ENCODE data around the gene NOSIP. TPM values are rescaled to one million over a fixed set of nuclear protein-coding genes. Genes with fewer than 3 reads are reported as not detected.
A peak's percentile ranks its signal among the peaks of the same experiment; 100 is the strongest.

The NOSIP gene
- polyA plus RNA-seq, 4 donors: 51.8 to 181 (median 134) TPM

- DNase-seq (peak in 1 of 2 donors; percentile 19), FAIRE-seq (no peak)
- WGBS, 3 donors: 69 to 83% (median 76%) methylated on average over 7 to 8 of the region's 8 CpGs
These were observed 4.7 kb upstream of the NOSIP start for GRCh38 chr19:49585023-49585422.

GRCh38 chr19:49583239-49583638 is 2.9 kb upstream of the NOSIP start:
- H3K27me3 ChIP-seq (ENCODE audit: control insufficient read depth in 3 of 3, insufficient read depth in 3 of 3, low read length in 3 of 3): no peaks in the 10 kb centered on the region
- H3K27ac ChIP-seq (ENCODE audit: low read depth in 1 of 3, low read length in 2 of 3): no peak overlapping the region
- peaks cover 0 to 14% (median 6%) of the 10 kb centered on the region in 3 donors for H3K4me1 ChIP-seq (ENCODE audit: control insufficient read depth in 3 of 3, insufficient read depth in 2 of 3, low read depth in 1 of 3, low read length in 2 of 3)
- FAIRE-seq: no peak
- WGBS, 3 donors: 60 to 79% (median 61%) methylated on average over 2 of the region's 2 CpGs
- H3K36me3 ChIP-seq (ENCODE audit: control insufficient read depth in 3 of 3, insufficient read depth in 2 of 3, low read depth in 1 of 3, low read length in 3 of 3): peaks cover 0 to 19% (median 0%) of the 10 kb centered on the region in 3 donors
- no peak overlapping the region for H3K4me3 ChIP-seq (ENCODE audit: low read depth in 1 of 3, low read length in 3 of 3)
- no peaks in the 10 kb centered on the region for H3K9me3 ChIP-seq (ENCODE audit: control insufficient read depth in 2 of 2, insufficient read depth in 1 of 2, low read depth in 1 of 2, low read length in 1 of 2)
- no peak for DNase-seq

More at GRCh38 chr19:49585023-49585422, 4.7 kb upstream of the NOSIP start:
- no peak overlapping the region for H3K27ac ChIP-seq (ENCODE audit: low read depth in 1 of 3, low read length in 2 of 3)
- no peaks in the 10 kb centered on the region for H3K27me3 ChIP-seq (ENCODE audit: control insufficient read depth in 3 of 3, insufficient read depth in 3 of 3, low read length in 3 of 3)
- H3K36me3 ChIP-seq (ENCODE audit: control insufficient read depth in 3 of 3, insufficient read depth in 2 of 3, low read depth in 1 of 3, low read length in 3 of 3): peaks cover 0 to 19% (median 0%) of the 10 kb centered on the region in 3 donors
- peaks cover 0 to 9% (median 0%) of the 10 kb centered on the region in 3 donors for H3K4me1 ChIP-seq (ENCODE audit: control insufficient read depth in 3 of 3, insufficient read depth in 2 of 3, low read depth in 1 of 3, low read length in 2 of 3)
- H3K9me3 ChIP-seq (ENCODE audit: control insufficient read depth in 2 of 2, insufficient read depth in 1 of 2, low read depth in 1 of 2, low read length in 1 of 2): no peaks in the 10 kb centered on the region
- H3K4me3 ChIP-seq (ENCODE audit: low read depth in 1 of 3, low read length in 3 of 3): no peak overlapping the region

- FAIRE-seq (no peak), DNase-seq (peak; percentile 81 to 85)
These were observed 702 bp upstream of the NOSIP start, which contains the start of gene PRRG2 for GRCh38 chr19:49581007-49581508. PRRG2 (plus strand) TSS chr19:49581316; CDS start chr19:49583220, 1,904 bp downstream.

GRCh38 chr19:49579947-49580263 is 451 bp downstream of the NOSIP start:
- Histone ChIP-seq H3K4me1 (ENCODE audit: control insufficient read depth in 3 of 3, insufficient read depth in 2 of 3, low read depth in 1 of 3, low read length in 2 of 3) (peaks cover 0 to 14% (median 6%) of the 10 kb centered on the region in 3 donors), H3K36me3 (ENCODE audit: control insufficient read depth in 3 of 3, insufficient read depth in 2 of 3, low read depth in 1 of 3, low read length in 3 of 3) (peaks cover 0 to 34% (median 0%) of the 10 kb centered on the region in 3 donors), H3K27ac (ENCODE audit: low read depth in 1 of 3, low read length in 2 of 3) (peak overlapping the region; percentile 45 to 84 (median 68)), H3K9me3 (ENCODE audit: control insufficient read depth in 2 of 2, insufficient read depth in 1 of 2, low read depth in 1 of 2, low read length in 1 of 2) (no peaks in the 10 kb centered on the region), H3K27me3 (ENCODE audit: control insufficient read depth in 3 of 3, insufficient read depth in 3 of 3, low read length in 3 of 3) (no peaks in the 10 kb centered on the region), H3K4me3 (ENCODE audit: low read depth in 1 of 3, low read length in 3 of 3) (peak overlapping the region; percentile 71 to 82 (median 77))
- 1 to 2% (median 1%) methylated on average over 8 of the region's 8 CpGs for WGBS, 3 donors
- DNase-seq: no peak
- FAIRE-seq: no peak

More at GRCh38 chr19:49581007-49581508, 702 bp upstream of the NOSIP start, which contains the start of gene PRRG2:
- Histone ChIP-seq H3K4me3 (ENCODE audit: low read depth in 1 of 3, low read length in 3 of 3) (peak within 1 kb of the TSS; percentile 71 to 87 (median 82)), H3K4me1 (ENCODE audit: control insufficient read depth in 3 of 3, insufficient read depth in 2 of 3, low read depth in 1 of 3, low read length in 2 of 3) (peaks cover 0 to 14% (median 6%) of the 10 kb centered on the region in 3 donors), H3K9me3 (ENCODE audit: control insufficient read depth in 2 of 2, insufficient read depth in 1 of 2, low read depth in 1 of 2, low read length in 1 of 2) (no peaks in the 10 kb centered on the region), H3K36me3 (ENCODE audit: control insufficient read depth in 3 of 3, insufficient read depth in 2 of 3, low read depth in 1 of 3, low read length in 3 of 3) (peaks cover 0 to 27% (median 0%) of the 10 kb centered on the region in 3 donors), H3K27me3 (ENCODE audit: control insufficient read depth in 3 of 3, insufficient read depth in 3 of 3, low read length in 3 of 3) (no peaks in the 10 kb centered on the region), H3K27ac (ENCODE audit: low read depth in 1 of 3, low read length in 2 of 3) (peak within 1 kb of the TSS; percentile 45 to 84 (median 68))
- 7 to 32% (median 29%) methylated on average over 15 of the region's 15 CpGs for WGBS, 3 donors

GRCh38 chr19:49579193-49579592 is 1.2 kb downstream of the NOSIP start:
- Histone ChIP-seq H3K4me3 (ENCODE audit: low read depth in 1 of 3, low read length in 3 of 3) (peak overlapping the region in 1 of 3 donors; percentile 82), H3K36me3 (ENCODE audit: control insufficient read depth in 3 of 3, insufficient read depth in 2 of 3, low read depth in 1 of 3, low read length in 3 of 3) (peaks cover 0 to 33% (median 2%) of the 10 kb centered on the region in 3 donors), H3K27me3 (ENCODE audit: control insufficient read depth in 3 of 3, insufficient read depth in 3 of 3, low read length in 3 of 3) (no peaks in the 10 kb centered on the region), H3K27ac (ENCODE audit: low read depth in 1 of 3, low read length in 2 of 3) (no peak overlapping the region), H3K9me3 (ENCODE audit: control insufficient read depth in 2 of 2, insufficient read depth in 1 of 2, low read depth in 1 of 2, low read length in 1 of 2) (no peaks in the 10 kb centered on the region), H3K4me1 (ENCODE audit: control insufficient read depth in 3 of 3, insufficient read depth in 2 of 3, low read depth in 1 of 3, low read length in 2 of 3) (peaks cover 0 to 14% (median 6%) of the 10 kb centered on the region in 3 donors)
- no peak for DNase-seq
- 32 to 66% (median 53%) methylated on average over 4 of the region's 4 CpGs for WGBS, 3 donors
- no peak for FAIRE-seq

GRCh38 chr19:49574206-49574755 is 6.1 kb downstream of the NOSIP start:
- DNase-seq: no peak
- peaks cover 0 to 40% (median 4%) of the 10 kb centered on the region in 3 donors for H3K36me3 ChIP-seq (ENCODE audit: control insufficient read depth in 3 of 3, insufficient read depth in 2 of 3, low read depth in 1 of 3, low read length in 3 of 3)
- H3K4me1 ChIP-seq (ENCODE audit: control insufficient read depth in 3 of 3, insufficient read depth in 2 of 3, low read depth in 1 of 3, low read length in 2 of 3): peaks cover 3 to 18% (median 4%) of the 10 kb centered on the region in 3 donors
- no peaks in the 10 kb centered on the region for H3K9me3 ChIP-seq (ENCODE audit: control insufficient read depth in 2 of 2, insufficient read depth in 1 of 2, low read depth in 1 of 2, low read length in 1 of 2)
- H3K4me3 ChIP-seq (ENCODE audit: low read depth in 1 of 3, low read length in 3 of 3): no peak overlapping the region
- H3K27me3 ChIP-seq (ENCODE audit: control insufficient read depth in 3 of 3, insufficient read depth in 3 of 3, low read length in 3 of 3): no peaks in the 10 kb centered on the region
- 82 to 95% (median 82%) methylated on average over 2 of the region's 2 CpGs for WGBS, 3 donors
- no peak for FAIRE-seq
- H3K27ac ChIP-seq (ENCODE audit: low read depth in 1 of 3, low read length in 2 of 3): no peak overlapping the region

- FAIRE-seq: no peak
- 81 to 91% (median 88%) methylated on average over 3 of the region's 3 CpGs for WGBS, 3 donors
- H3K4me3 ChIP-seq (ENCODE audit: low read depth in 1 of 3, low read length in 3 of 3): no peak overlapping the region
- H3K27ac ChIP-seq (ENCODE audit: low read depth in 1 of 3, low read length in 2 of 3): peak overlapping the region in 1 of 3 donors; percentile 15
- H3K4me1 ChIP-seq (ENCODE audit: control insufficient read depth in 3 of 3, insufficient read depth in 2 of 3, low read depth in 1 of 3, low read length in 2 of 3): peaks cover 0 to 16% (median 3%) of the 10 kb centered on the region in 3 donors
- no peaks in the 10 kb centered on the region for H3K9me3 ChIP-seq (ENCODE audit: control insufficient read depth in 2 of 2, insufficient read depth in 1 of 2, low read depth in 1 of 2, low read length in 1 of 2)
- DNase-seq: no peak
- H3K36me3 ChIP-seq (ENCODE audit: control insufficient read depth in 3 of 3, insufficient read depth in 2 of 3, low read depth in 1 of 3, low read length in 3 of 3): peaks cover 0 to 40% (median 4%) of the 10 kb centered on the region in 3 donors
- H3K27me3 ChIP-seq (ENCODE audit: control insufficient read depth in 3 of 3, insufficient read depth in 3 of 3, low read length in 3 of 3): no peaks in the 10 kb centered on the region
These were observed 6.9 kb downstream of the NOSIP start for GRCh38 chr19:49573425-49573824.

GRCh38 chr19:49573009-49573408 is 7.3 kb downstream of the NOSIP start:
- peaks cover 0 to 40% (median 4%) of the 10 kb centered on the region in 3 donors for H3K36me3 ChIP-seq (ENCODE audit: control insufficient read depth in 3 of 3, insufficient read depth in 2 of 3, low read depth in 1 of 3, low read length in 3 of 3)
- no peaks in the 10 kb centered on the region for H3K9me3 ChIP-seq (ENCODE audit: control insufficient read depth in 2 of 2, insufficient read depth in 1 of 2, low read depth in 1 of 2, low read length in 1 of 2)
- no peak for DNase-seq
- 92 to 94% (median 93%) methylated on average over 7 of the region's 7 CpGs for WGBS, 3 donors
- peak overlapping the region in 1 of 3 donors; percentile 15 for H3K27ac ChIP-seq (ENCODE audit: low read depth in 1 of 3, low read length in 2 of 3)
- FAIRE-seq: no peak
- no peak overlapping the region for H3K4me3 ChIP-seq (ENCODE audit: low read depth in 1 of 3, low read length in 3 of 3)
- no peaks in the 10 kb centered on the region for H3K27me3 ChIP-seq (ENCODE audit: control insufficient read depth in 3 of 3, insufficient read depth in 3 of 3, low read length in 3 of 3)
- H3K4me1 ChIP-seq (ENCODE audit: control insufficient read depth in 3 of 3, insufficient read depth in 2 of 3, low read depth in 1 of 3, low read length in 2 of 3): peaks cover 2 to 20% (median 3%) of the 10 kb centered on the region in 3 donors

All from small intestine (tissue), 7 donors.